Measurements from ENCODE around the gene MYT1.
"Not testable (repeated sequence)": the region's sequence is repeated elsewhere in the genome, so short reads cannot be mapped to it uniquely, and the experiment has no call there.

The MYT1 gene

DNA sequence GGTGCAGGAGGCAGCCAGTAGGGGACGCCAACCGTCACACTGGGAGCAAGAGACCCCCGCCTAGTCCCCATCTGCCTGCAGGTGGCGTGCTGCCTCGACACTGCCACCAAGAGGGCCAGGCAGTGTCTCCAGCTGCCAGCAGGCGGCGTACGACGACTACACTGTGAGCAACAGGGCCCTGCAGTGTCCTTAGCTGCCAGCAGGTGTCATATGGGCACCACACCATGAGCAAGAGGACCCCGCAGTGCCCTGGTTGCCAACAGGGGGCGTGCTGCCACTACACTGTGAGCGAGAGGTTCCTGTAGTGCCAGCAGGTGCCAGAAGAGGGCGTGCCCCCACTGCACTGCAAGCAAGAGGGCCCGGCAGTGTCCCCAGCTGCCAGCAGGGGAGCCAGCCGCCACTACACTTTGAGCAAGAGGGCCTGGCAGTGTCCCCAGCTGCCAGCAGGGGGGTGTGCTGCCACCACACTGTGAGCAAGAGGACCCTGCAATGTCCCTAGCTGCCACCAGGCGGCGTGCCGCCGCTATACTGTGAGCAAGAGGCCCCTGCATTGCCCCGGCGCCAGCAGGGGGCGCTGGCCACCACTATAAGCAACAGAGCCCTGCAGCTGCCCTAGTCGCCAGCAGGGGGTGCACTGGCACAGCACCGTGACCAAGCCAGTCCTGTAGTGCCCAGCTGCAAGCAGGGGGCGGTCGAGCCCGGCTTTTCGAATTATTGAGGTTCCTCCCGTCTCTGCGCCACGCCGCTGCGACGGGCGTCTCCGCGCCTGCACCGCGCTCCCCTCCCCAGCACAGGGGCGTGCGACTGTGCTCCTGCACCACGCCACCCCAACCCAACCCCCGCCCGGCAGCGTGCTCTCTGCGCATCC, 121.6 kb downstream of the MYT1 start:
- DNase-seq (ENCODE audit: low read depth, low spot score); CTCF ChIA-PET; H3K4me3 ChIP-seq (ENCODE audit: low read depth, low read length); POLR2A ChIA-PET: not testable (repeated sequence)
- TF ChIP-seq CTCF (IDR thresholded peaks at IDR 0.05; ENCODE audit: insufficient read depth, low read length, missing control alignments), result peak; percentile 35

GRCh38 chr20:64286447-64287263, 122.4 kb downstream of the MYT1 start:
- POLR2A ChIA-PET; DNase-seq (ENCODE audit: low read depth, low spot score); H3K4me3 ChIP-seq (ENCODE audit: low read depth, low read length); CTCF ChIA-PET: not testable (repeated sequence)

GRCh38 chr20:64287264-64287590, 123.0 kb downstream of the MYT1 start:
- POLR2A ChIA-PET; DNase-seq (ENCODE audit: low read depth, low spot score); H3K4me3 ChIP-seq (ENCODE audit: low read depth, low read length); CTCF ChIA-PET: not testable (repeated sequence)

Measured in AG04449 (cell line).